GM18526 (cell line): ENCODE measurements around the gene COLQ.
A peak's percentile ranks its signal among the peaks of the same experiment; 100 is the strongest.

Source experiments
- POLR2A ChIP-seq: IDR thresholded peaks from 3 replicates; pipeline ENCODE4 v1.6.1; 2011; ENCODE audit not compliant: insufficient read length; ENCODE audit errors: extremely low read depth

Gene COLQ

DNA sequence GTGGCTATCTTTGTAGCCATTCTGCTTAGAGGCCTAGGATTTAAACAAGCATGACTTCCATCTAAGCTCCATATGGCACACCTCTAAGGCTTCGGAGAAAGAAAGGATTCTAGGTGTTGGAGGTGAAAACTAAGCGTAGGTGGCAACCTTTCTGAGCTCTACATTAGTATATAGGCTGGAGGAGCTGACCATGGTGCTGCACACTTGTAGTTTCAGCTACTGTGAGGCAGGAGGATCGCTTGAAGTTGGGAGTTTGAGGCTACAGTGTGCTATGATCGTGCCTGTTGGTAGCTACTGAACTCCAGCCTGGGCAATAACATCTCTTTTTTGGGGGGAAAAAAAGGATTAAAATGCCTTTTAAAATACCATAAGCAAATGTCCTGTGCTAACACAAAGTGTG, 86.8 kb downstream of the COLQ start:
- no peak for TF ChIP-seq POLR2A

GRCh38 chr3:15433531-15433930, 88.0 kb downstream of the COLQ start:
- TF ChIP-seq POLR2A, result no peak

DNA sequence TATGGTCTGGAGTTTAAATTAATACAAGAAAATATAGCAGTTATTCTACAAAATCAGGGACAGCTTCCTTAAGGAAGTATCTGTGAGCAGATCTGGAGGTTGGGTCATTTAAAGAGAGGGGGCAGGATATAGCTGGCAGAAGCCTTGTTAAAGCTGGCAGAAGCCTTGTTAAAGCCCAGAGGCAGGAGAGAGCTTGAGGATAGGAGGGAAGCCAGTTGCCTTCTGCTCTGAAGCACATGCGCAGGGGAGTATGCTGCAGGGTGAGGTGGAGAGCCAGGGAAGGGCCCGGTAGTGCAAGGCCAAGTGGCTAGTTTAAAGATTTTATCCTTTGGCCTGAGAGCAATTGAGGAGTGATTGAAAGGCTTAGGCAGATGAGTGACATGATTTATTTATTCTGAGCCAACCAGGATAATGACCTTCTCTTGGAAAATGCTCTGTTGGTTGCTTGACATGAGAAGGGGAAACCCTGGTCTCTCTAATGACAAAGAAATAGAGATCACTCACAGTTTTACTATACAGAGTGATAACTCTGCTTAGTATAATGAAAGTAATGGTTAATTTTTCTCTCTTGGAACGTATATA, 90.2 kb downstream of the COLQ start:
- TF ChIP-seq POLR2A, result no peak

DNA sequence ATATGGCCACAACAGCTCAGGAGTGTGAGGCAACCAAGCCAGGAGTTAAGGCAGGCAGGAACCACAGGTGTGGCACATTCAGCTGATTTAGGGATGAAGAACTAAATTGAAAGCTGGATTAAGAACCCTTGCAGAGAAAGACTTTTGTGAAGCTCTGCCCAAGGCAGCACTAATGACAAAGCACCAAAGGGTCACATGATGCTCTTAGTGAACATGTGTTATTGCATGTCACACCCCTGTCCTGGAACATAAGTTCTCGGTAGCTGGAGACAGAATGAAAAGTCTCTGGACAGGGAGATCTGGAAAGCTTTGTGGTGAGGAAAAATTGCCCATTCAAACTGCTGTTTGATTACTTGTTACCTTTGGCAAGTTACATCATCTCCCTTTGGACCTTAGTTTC, 90.9 kb downstream of the COLQ start:
- no peak for TF ChIP-seq POLR2A

GRCh38 chr3:15429080-15429479, 92.4 kb downstream of the COLQ start:
- no peak for TF ChIP-seq POLR2A

GRCh38 chr3:15428539-15428938, 93.0 kb downstream of the COLQ start:
- TF ChIP-seq POLR2A, result no peak

- TF ChIP-seq POLR2A, result no peak
These were observed 93.5 kb downstream of the COLQ start for GRCh38 chr3:15427981-15428380.

GRCh38 chr3:15427182-15427880, 94.2 kb downstream of the COLQ start, which contains the start of the genes EAF1 and METTL6:
Gene EAF1 (plus strand): TSS chr3:15427598. CDS start chr3:15427780, 182 bp downstream.
Gene METTL6 (minus strand): TSS chr3:15427544. CDS start chr3:15426511, 1,033 bp downstream.
- peak; percentile 89 for TF ChIP-seq POLR2A

- no peak for TF ChIP-seq POLR2A
These were observed 94.9 kb downstream of the COLQ start for GRCh38 chr3:15426579-15427118.

DNA sequence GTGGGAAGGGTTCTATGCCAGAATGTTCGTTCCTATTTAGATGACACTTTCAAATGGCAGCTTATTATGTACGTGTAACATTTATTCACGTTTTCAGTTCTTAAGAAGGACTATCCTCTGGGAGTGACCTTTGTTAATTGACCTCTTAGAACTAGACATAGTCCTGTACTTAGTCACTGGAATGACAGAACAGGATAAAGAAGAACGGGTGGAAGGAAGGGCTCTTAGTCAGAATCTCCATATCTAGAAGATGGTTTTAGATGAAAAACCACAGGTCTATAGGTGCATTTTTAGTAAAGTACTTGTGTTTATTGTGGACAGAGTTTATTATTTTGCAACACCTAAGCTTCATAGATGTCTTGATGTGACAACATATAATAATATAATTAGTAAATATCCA, 100.6 kb downstream of the COLQ start:
- TF ChIP-seq POLR2A, result no peak

DNA sequence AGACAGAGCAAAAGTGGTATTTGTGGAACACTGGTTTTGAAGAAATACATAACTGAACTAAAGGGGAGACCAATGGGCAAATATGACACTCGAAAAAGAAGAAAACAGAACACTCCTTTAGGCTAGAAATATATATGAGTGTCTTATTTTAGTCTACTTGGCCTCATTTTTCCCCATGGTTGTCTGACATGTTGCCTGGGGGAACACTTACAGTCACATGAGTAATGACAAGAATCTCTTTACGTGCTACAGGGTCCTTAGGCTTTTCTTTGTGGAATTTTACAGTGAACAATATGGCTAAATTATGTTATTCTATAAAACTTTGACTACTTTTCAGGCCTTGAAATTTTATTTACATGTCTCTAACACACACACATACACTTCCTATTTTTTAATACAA, 111.7 kb downstream of the COLQ start:
- no peak for TF ChIP-seq POLR2A

DNA sequence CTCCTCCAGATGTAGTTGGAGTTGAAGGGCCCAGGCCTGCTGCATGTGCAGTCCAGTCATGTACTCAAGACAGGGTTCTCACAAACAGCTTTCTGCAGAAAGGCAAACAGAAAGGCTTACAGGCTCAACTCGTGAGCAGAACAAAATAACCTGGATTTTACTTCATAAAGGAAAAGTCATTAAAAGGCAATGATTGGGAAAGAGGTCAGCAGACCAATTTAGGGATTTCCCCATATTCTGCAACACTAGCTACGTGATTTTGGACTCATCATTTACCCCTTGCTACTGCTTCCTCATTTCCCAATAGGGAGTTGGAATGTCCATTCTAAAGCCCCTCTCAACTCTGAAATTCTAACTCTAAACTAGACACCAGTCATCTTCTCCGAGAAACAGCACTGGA, 112.3 kb downstream of the COLQ start:
- no peak for TF ChIP-seq POLR2A

DNA sequence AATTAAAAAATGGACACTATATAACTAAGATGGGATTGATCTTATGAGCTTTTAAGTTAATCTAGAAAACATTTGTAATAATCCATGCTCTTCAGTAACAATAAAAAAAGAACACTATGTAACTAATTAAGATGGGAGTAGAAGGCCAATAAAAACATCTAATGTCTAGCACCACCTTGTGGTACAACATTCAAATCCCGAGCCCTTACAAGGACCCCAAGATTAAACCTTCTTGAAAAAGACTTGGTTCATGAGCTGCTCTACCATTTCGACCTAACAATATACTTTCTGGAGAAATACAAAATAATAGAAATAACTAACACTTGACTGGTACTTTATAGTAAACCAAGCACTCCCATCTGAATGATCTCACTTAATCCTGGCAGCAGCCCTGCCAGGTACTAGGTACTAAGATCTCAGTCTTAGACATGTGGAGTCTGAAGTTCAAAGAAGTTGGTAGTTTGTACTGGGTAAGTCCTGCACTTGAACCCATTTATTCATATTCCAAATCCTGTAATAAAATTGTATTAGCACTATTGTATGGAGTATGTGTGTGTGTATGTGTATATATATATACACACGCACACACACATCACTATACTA, 116.0 kb downstream of the COLQ start:
- TF ChIP-seq POLR2A, result no peak

- TF ChIP-seq POLR2A, result no peak
These were observed 116.7 kb downstream of the COLQ start for GRCh38 chr3:15404767-15405166.

DNA sequence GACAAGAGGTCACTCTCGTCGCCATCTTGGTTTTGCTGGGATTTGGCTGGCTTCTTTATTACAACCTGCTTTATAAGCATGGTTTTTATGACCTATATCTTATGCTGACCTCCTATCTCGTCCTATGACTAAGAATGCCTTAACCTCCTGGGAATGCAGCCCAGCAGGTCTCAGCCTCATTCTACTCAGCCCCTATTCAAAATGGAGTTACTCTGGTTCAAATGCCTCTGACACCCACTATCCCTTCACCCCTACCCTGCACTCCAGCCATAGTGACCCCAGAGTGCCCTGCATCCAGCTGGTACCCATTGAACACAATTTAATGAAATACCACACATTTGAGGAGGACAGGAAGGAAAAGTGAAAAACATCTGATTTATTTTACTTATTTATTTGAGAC, 117.5 kb downstream of the COLQ start:
- no peak for TF ChIP-seq POLR2A

- TF ChIP-seq POLR2A, result no peak
These were observed 118.0 kb downstream of the COLQ start for GRCh38 chr3:15403495-15403894.
